NCI-H2081 treated with DMSO at 0.1 percent for 48 hours (cell line): ENCODE results near the gene ST6GAL1.
"Not testable (repeated sequence)": the region's sequence is repeated elsewhere in the genome, so short reads cannot be mapped to it uniquely, and the experiment has no call there.

ENCODE experiments used
- DNase-seq: peaks from one replicate; lab custom pipeline; 2025; lab: John Stamatoyannopoulos, UW

ST6GAL1 gene

GRCh38 chr3:187046033-187046432, 115.7 kb downstream of the ST6GAL1 start:
- no peak for DNase-seq

GRCh38 chr3:187049462-187050101, 119.3 kb downstream of the ST6GAL1 start:
- DNase-seq, result no peak

- no peak for DNase-seq
Measured at GRCh38 chr3:187051066-187051465, 120.7 kb downstream of the ST6GAL1 start.

GRCh38 chr3:187051724-187052366, 121.5 kb downstream of the ST6GAL1 start:
- DNase-seq, result no peak

- DNase-seq, result not testable (repeated sequence)
Measured at GRCh38 chr3:187052427-187052826, 122.1 kb downstream of the ST6GAL1 start.

- not testable (repeated sequence) for DNase-seq
Measured at GRCh38 chr3:187054433-187054832, 124.1 kb downstream of the ST6GAL1 start.

GRCh38 chr3:187057803-187058202, 127.5 kb downstream of the ST6GAL1 start:
- DNase-seq, result not testable (repeated sequence)

- no peak for DNase-seq
Measured at GRCh38 chr3:187061748-187062147, 131.4 kb downstream of the ST6GAL1 start.

- no peak for DNase-seq
Measured at GRCh38 chr3:187062526-187063177, 132.3 kb downstream of the ST6GAL1 start.

- DNase-seq, result no peak
Measured at GRCh38 chr3:187063286-187064121, 133.2 kb downstream of the ST6GAL1 start.

GRCh38 chr3:187064210-187065115, 134.1 kb downstream of the ST6GAL1 start:
- DNase-seq, result no peak

- no peak for DNase-seq
Measured at GRCh38 chr3:187066228-187066995, 136.1 kb downstream of the ST6GAL1 start.

GRCh38 chr3:187068787-187069186, 138.5 kb downstream of the ST6GAL1 start:
- no peak for DNase-seq

- no peak for DNase-seq
Measured at GRCh38 chr3:187069857-187070516, 139.7 kb downstream of the ST6GAL1 start.

- no peak for DNase-seq
Measured at GRCh38 chr3:187072102-187072501, 141.8 kb downstream of the ST6GAL1 start.

- no peak for DNase-seq
Measured at GRCh38 chr3:187072511-187072910, 142.2 kb downstream of the ST6GAL1 start.

- no peak for DNase-seq
Measured at GRCh38 chr3:187073581-187074098, 143.3 kb downstream of the ST6GAL1 start.

GRCh38 chr3:187074846-187075245, 144.5 kb downstream of the ST6GAL1 start:
- no peak for DNase-seq

- DNase-seq, result no peak
Measured at GRCh38 chr3:187076297-187076696, 146.0 kb downstream of the ST6GAL1 start.

- DNase-seq, result no peak
Measured at GRCh38 chr3:187077085-187077484, 146.8 kb downstream of the ST6GAL1 start.
